Peyer's patch (tissue), 4 donors: ENCODE measurements around the gene ABLIM2.

Experiments used
- CTCF ChIP-seq, 6 experiments: fragments of 450-650 bp in 4 of 6; fragments of 200-600 bp in 2 of 6; sonication (generic) in 1 of 6; IDR thresholded peaks; one replicate each; pipeline ENCODE4 v1.5.1; 2017 to 2019; ENCODE audit warnings: antibody characterized with exemption in 6 of 6, mild to moderate bottlenecking in 3 of 6, moderate library complexity in 1 of 6
- POLR2A ChIP-seq, 2 donors: fragments of 450-650 bp; IDR thresholded peaks; one replicate each; pipeline ENCODE4 v1.5.1; 2017; ENCODE audit warnings: antibody characterized with exemption in 2 of 2, mild to moderate bottlenecking in 2 of 2, moderate library complexity in 2 of 2

- no peak for TF ChIP-seq CTCF (IDR thresholded peaks at IDR 0.05)
- TF ChIP-seq POLR2A (IDR thresholded peaks at IDR 0.05) = no peak
These were observed 56.6 kb downstream of the ABLIM2 start for GRCh38 chr4:8102076-8102355.
